Activated naive CD4-positive, alpha-beta T cell treated with anti-CD3 and anti-CD28 coated beads, Interleukin-2, amount 10 ng/mL, durations not matched to agents 7 days and 5 days (primary cell): Measurements from ENCODE around the gene SUGCT.

ENCODE experiments used
- CTCF ChIA-PET: fragments of 350-600 bp; sonication (Branson Sonifier 250); formaldehyde crosslinking; loops from one replicate; lab custom pipeline; 2021; ENCODE audit warnings: antibody characterized with exemption; lab: Charles Lee
- DNase-seq: peaks from one replicate; pipeline ENCODE4 v3.0.0-alpha.2; 2020
- H3K27ac Mint-ChIP-seq: one replicate; pipeline ENCODE4 v1.8.0; 2021; ENCODE audit warnings: mild to moderate bottlenecking, moderate library complexity, mixed read lengths
- H3K27me3 Mint-ChIP-seq: one replicate; pipeline ENCODE4 v1.8.0; 2021; ENCODE audit warnings: mild to moderate bottlenecking, mixed read lengths
- H3K36me3 Mint-ChIP-seq: one replicate; pipeline ENCODE4 v1.8.0; 2021; ENCODE audit warnings: mixed read lengths
- H3K4me1 Mint-ChIP-seq: one replicate; pipeline ENCODE4 v1.8.0; 2021; ENCODE audit warnings: mixed read lengths
- H3K4me3 Mint-ChIP-seq: one replicate; pipeline ENCODE4 v1.8.0; 2021; ENCODE audit warnings: mild to moderate bottlenecking, moderate library complexity, mixed read lengths
- H3K9me3 Mint-ChIP-seq: one replicate; pipeline ENCODE4 v1.8.0; 2021; ENCODE audit warnings: mixed read lengths

SUGCT gene

GRCh38 chr7:40802497-40802896 is 667.7 kb downstream of the SUGCT start:
- H3K27ac Mint-ChIP-seq: no peak overlapping the region
- no peaks in the 10 kb centered on the region for H3K9me3 Mint-ChIP-seq
- DNase-seq: no peak
- CTCF ChIA-PET: interaction anchor here (0.6 kb wide), 1 partner anchor 600 kb away, joined by 4 read pairs; no protein-coding TSS in a partner anchor
- no peaks in the 10 kb centered on the region for H3K36me3 Mint-ChIP-seq
- H3K27me3 Mint-ChIP-seq: no peaks in the 10 kb centered on the region
- H3K4me3 Mint-ChIP-seq: no peak overlapping the region
- no peaks in the 10 kb centered on the region for H3K4me1 Mint-ChIP-seq

DNA sequence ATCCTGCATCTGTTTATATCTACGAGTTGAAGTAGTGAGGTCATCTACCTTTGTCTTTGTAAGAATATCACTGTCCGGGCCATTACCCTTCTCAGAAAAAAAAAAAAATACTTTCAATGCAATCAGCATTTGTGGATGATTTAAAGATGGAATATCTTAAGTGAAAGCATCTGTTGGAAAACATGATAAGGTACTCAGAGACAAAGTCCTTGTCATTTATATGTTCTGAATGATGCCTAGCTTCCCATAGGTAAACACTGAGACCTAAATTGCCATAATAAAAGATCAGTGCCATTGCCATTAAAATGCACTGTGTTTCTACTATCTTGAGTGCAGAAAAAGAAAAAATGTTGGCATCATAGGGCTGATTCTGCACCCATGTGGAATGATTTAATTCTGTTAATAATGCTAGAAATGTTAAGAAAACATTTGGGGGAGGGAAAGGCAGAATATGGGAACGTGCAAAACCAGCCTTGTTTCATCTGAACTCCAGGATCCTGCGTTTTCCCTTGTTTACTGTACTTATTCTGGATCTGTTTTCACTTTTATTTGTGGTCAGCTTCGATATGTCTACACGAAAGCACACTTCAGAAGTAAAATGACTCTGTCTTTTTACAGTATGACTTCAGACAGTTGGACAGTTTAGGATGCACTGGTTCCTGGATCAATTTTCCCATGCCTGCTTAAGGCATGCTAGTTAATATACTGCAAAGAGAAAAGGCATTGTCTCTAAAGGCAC is 669.8 kb downstream of the SUGCT start:
- no peak overlapping the region for H3K27ac Mint-ChIP-seq
- H3K27me3 Mint-ChIP-seq: no peaks in the 10 kb centered on the region
- DNase-seq: no peak
- H3K36me3 Mint-ChIP-seq: no peaks in the 10 kb centered on the region
- H3K4me3 Mint-ChIP-seq: no peak overlapping the region
- CTCF ChIA-PET: no interaction called here
- H3K9me3 Mint-ChIP-seq: no peaks in the 10 kb centered on the region
- no peaks in the 10 kb centered on the region for H3K4me1 Mint-ChIP-seq

DNA sequence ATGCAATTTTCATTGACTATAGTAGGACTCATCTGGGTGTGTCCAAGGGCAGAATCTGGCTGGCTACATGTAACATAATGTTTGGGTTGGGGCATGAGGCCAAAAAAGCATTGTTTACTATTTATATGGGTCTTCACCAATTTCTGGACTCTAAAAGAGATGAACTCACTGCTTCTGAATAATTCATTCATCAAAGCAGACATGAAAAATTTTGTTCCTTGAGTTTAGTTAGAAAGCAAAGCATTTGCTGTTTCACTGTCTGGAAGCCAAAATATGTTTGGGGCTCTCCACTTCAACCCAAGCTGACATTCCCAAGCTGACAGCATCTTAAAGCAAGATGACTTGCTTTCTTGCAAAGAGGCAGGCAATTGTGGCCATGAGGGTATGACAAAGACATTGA is 670.6 kb downstream of the SUGCT start:
- no peaks in the 10 kb centered on the region for H3K4me1 Mint-ChIP-seq
- no peak overlapping the region for H3K27ac Mint-ChIP-seq
- CTCF ChIA-PET: no interaction called here
- no peaks in the 10 kb centered on the region for H3K9me3 Mint-ChIP-seq
- DNase-seq: no peak
- no peaks in the 10 kb centered on the region for H3K27me3 Mint-ChIP-seq
- no peak overlapping the region for H3K4me3 Mint-ChIP-seq
- no peaks in the 10 kb centered on the region for H3K36me3 Mint-ChIP-seq

- CTCF ChIA-PET: no interaction called here
- no peak for DNase-seq
- no peaks in the 10 kb centered on the region for H3K27me3 Mint-ChIP-seq
- H3K4me3 Mint-ChIP-seq: no peak overlapping the region
- H3K27ac Mint-ChIP-seq: no peak overlapping the region
- H3K36me3 Mint-ChIP-seq: no peaks in the 10 kb centered on the region
- no peaks in the 10 kb centered on the region for H3K9me3 Mint-ChIP-seq
- no peaks in the 10 kb centered on the region for H3K4me1 Mint-ChIP-seq
These were observed 673.7 kb downstream of the SUGCT start for GRCh38 chr7:40808378-40808942.

GRCh38 chr7:40810274-40810673 is 675.5 kb downstream of the SUGCT start:
- Mint-ChIP-seq H3K36me3 (no peaks in the 10 kb centered on the region), H3K27ac (no peak overlapping the region), H3K4me3 (no peak overlapping the region), H3K9me3 (peaks cover 2% of the 10 kb centered on the region), H3K27me3 (no peaks in the 10 kb centered on the region), H3K4me1 (no peaks in the 10 kb centered on the region)
- DNase-seq: no peak
- CTCF ChIA-PET: no interaction called here

DNA sequence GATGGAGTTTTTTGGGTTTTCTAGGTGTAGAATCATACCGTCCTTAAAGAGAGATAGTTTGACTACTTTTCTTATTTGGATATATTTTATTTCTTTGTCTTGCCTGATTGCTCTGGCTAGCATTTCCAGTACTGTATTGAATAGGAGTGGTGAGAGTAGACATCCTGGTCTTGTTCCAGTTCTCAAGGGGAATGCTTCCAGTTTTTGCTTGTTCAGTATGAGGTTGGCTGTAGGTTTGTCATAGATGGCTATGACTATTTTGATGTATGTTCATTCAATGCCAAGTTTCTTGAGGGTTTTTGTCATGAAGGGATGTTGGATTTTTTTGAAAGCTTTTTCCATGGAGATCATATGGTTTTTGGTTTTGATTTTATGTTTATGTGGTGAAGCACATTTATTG is 676.9 kb downstream of the SUGCT start:
- no peak for DNase-seq
- H3K27me3 Mint-ChIP-seq: no peaks in the 10 kb centered on the region
- H3K9me3 Mint-ChIP-seq: peaks cover 5% of the 10 kb centered on the region
- H3K4me3 Mint-ChIP-seq: no peak overlapping the region
- H3K27ac Mint-ChIP-seq: no peak overlapping the region
- no peaks in the 10 kb centered on the region for H3K36me3 Mint-ChIP-seq
- H3K4me1 Mint-ChIP-seq: no peaks in the 10 kb centered on the region
- CTCF ChIA-PET: no interaction called here

- H3K27me3 Mint-ChIP-seq: no peaks in the 10 kb centered on the region
- H3K4me1 Mint-ChIP-seq: no peaks in the 10 kb centered on the region
- H3K27ac Mint-ChIP-seq: no peak overlapping the region
- H3K9me3 Mint-ChIP-seq: peaks cover 6% of the 10 kb centered on the region
- no peak for DNase-seq
- H3K36me3 Mint-ChIP-seq: no peaks in the 10 kb centered on the region
- CTCF ChIA-PET: no interaction called here
- no peak overlapping the region for H3K4me3 Mint-ChIP-seq
These were observed 680.2 kb downstream of the SUGCT start for GRCh38 chr7:40815022-40815421.

GRCh38 chr7:40815512-40815911 is 680.7 kb downstream of the SUGCT start:
- no peak overlapping the region for H3K4me3 Mint-ChIP-seq

GRCh38 chr7:40822861-40823260 is 688.1 kb downstream of the SUGCT start:
- CTCF ChIA-PET: no interaction called here
- no peaks in the 10 kb centered on the region for H3K4me1 Mint-ChIP-seq
- H3K36me3 Mint-ChIP-seq: no peaks in the 10 kb centered on the region
- no peaks in the 10 kb centered on the region for H3K27me3 Mint-ChIP-seq
- peaks cover 10% of the 10 kb centered on the region for H3K9me3 Mint-ChIP-seq
- no peak overlapping the region for H3K4me3 Mint-ChIP-seq
- H3K27ac Mint-ChIP-seq: no peak overlapping the region
- DNase-seq: no peak

More at GRCh38 chr7:40815512-40815911, 680.7 kb downstream of the SUGCT start:
- Mint-ChIP-seq H3K9me3 (peaks cover 6% of the 10 kb centered on the region), H3K27ac (no peak overlapping the region), H3K4me1 (no peaks in the 10 kb centered on the region), H3K36me3 (no peaks in the 10 kb centered on the region), H3K27me3 (no peaks in the 10 kb centered on the region)
- CTCF ChIA-PET: no interaction called here
- DNase-seq: no peak

DNA sequence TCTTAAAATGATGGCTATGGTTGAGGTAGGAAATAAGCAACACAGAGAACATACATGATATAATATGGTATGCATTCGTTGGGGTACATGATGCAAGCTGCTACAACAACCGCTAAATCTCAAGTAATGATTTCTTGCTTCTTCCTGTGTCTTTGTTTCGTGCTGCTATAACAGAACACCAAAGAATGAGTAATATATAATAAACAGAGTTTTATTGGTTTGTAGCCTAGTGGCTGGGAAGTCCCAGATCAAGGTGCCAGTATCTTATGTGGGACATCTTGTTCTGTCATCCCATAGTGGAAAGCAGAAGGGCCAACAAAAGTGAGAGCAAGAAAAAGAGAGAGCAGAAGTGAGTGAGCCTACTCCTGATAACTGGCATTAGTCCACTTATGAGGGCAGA is 689.7 kb downstream of the SUGCT start:
- H3K27ac Mint-ChIP-seq: no peak overlapping the region
- DNase-seq: no peak
- H3K4me1 Mint-ChIP-seq: no peaks in the 10 kb centered on the region
- CTCF ChIA-PET: no interaction called here
- no peak overlapping the region for H3K4me3 Mint-ChIP-seq
- no peaks in the 10 kb centered on the region for H3K27me3 Mint-ChIP-seq
- no peaks in the 10 kb centered on the region for H3K36me3 Mint-ChIP-seq
- H3K9me3 Mint-ChIP-seq: peaks cover 8% of the 10 kb centered on the region

DNA sequence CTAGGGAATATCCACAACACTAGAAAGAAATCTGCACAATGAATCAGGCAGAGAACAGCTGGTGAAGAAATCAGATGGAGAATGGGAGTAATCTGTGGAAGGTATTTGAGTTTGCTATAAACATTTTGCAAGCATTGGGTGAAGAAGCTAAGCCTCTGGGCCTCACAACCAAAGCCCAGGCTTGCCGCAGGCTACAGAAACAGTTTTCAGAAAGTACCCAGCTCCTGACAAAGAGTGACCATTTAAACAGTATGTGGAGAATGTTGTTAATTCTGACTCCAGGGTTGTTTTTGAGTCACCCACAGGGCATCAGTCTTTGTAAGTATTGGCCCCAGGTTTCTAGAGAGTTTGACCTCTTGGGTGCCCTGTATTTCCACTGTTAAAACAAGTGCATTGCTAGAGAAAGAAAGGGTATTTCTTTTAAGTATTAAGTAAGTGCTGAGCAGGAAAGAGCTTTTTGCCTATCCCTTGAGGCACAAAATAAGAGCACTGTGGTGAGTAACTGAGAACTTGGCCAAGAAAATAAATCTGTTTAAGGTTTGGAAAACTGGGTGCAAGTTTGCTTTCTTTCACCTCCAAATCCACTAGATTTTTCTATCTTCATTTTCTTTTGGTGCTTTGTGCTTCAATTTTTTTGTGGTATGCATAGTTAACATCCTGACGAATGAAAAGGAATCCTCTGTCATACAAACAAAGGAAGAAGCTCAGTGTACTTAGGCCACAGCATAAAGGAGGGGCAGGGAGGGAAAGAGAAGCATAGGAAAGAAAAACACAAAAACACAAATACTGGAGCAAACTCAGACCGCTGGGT is 691.8 kb downstream of the SUGCT start:
- Mint-ChIP-seq H3K36me3 (no peaks in the 10 kb centered on the region), H3K4me3 (no peak overlapping the region), H3K27ac (no peak overlapping the region), H3K27me3 (no peaks in the 10 kb centered on the region), H3K4me1 (no peaks in the 10 kb centered on the region), H3K9me3 (peaks cover 6% of the 10 kb centered on the region)
- CTCF ChIA-PET: no interaction called here
- DNase-seq: no peak

DNA sequence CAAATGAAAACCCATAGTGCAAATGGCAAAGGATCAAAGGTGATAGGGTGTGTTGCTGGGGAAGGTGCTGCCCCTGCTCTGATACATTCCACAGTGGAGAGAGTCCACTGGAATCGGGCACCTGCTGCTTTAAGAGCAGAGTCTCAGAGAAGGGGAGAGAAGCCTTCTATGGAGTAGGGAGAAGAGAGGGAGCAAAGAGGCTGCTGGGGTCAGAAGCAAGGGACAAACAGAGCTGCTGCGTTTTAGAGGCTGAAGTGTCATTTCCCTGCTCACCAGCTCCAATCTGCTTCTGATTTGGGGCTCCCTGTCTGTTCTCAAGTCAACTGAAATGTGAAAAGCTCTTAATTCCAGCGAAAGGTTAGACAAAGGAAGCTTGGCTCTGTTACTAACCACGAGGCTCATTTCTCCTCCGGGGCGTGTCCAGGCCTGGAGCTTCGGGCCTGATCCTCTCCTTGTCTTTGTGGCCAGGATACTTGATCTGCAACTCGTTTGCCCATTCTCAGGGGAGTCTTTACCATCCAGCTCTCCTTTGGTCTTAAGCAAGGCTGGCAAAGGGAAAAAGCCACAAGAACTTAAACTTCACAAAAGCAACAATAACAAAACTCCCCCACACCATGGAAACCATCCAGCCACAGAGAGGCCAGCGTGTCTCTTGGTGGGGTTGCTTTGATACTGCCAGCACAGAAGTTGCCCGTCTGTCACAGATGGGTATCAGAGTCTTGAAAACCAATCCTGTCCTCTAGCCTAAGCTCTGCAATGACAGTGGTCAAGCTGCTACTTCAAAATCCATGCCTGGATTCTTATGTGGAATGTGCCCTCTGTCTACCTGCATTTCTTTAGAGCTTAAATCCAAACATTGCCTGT is 692.6 kb downstream of the SUGCT start:
- no peak overlapping the region for H3K27ac Mint-ChIP-seq
- H3K27me3 Mint-ChIP-seq: no peaks in the 10 kb centered on the region
- CTCF ChIA-PET: no interaction called here
- no peak for DNase-seq
- H3K9me3 Mint-ChIP-seq: peaks cover 3% of the 10 kb centered on the region
- H3K36me3 Mint-ChIP-seq: no peaks in the 10 kb centered on the region
- H3K4me3 Mint-ChIP-seq: no peak overlapping the region
- no peaks in the 10 kb centered on the region for H3K4me1 Mint-ChIP-seq

GRCh38 chr7:40828686-40829600 is 694.1 kb downstream of the SUGCT start:
- peaks cover 3% of the 10 kb centered on the region for H3K9me3 Mint-ChIP-seq
- CTCF ChIA-PET: no interaction called here
- H3K27ac Mint-ChIP-seq: no peak overlapping the region
- no peak overlapping the region for H3K4me3 Mint-ChIP-seq
- no peaks in the 10 kb centered on the region for H3K27me3 Mint-ChIP-seq
- H3K36me3 Mint-ChIP-seq: no peaks in the 10 kb centered on the region
- no peak for DNase-seq
- H3K4me1 Mint-ChIP-seq: no peaks in the 10 kb centered on the region
